Transverse colon (tissue), 4 donors: ENCODE results near the gene THSD4.

ENCODE experiments used
- POLR2AphosphoS5 ChIP-seq, 3 donors: sonication (generic); formaldehyde crosslinking; IDR thresholded peaks; one replicate each; pipeline ENCODE4 v1.6.1; 2016; ENCODE audit warnings: antibody characterized with exemption in 3 of 3
- TF ChIP-seq, protein P1 (sequence below), 5 experiments: fragments of 200-600 bp in 3 of 5; fragments of 450-650 bp in 2 of 5; sonication (generic) in 3 of 5; IDR thresholded peaks; 1 replicate in 2 of 5; 2 replicates in 3 of 5; pipeline ENCODE4 v1.5.1; 2016 to 2017; ENCODE audit warnings: antibody characterized with exemption in 5 of 5, inconsistent platforms in 3 of 5, mild to moderate bottlenecking in 2 of 5, moderate library complexity in 1 of 5

DNA sequence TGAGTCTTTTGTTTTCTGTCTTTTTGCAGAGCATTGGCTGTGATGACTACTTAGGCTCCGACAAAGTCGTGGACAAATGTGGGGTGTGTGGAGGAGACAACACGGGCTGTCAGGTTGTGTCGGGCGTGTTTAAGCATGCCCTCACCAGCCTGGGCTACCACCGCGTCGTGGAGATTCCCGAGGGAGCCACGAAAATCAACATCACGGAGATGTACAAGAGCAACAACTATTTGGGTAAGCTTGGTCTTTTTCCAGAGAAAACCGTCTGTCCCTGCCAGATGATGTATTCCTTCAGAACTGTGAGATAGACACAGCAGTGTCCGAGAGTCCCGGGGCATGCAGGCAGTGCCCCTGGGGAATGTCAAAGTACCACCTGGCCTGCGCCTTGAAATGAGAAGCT lies 545.2 kb downstream of the THSD4 start:
- TF ChIP-seq, protein P1, sequence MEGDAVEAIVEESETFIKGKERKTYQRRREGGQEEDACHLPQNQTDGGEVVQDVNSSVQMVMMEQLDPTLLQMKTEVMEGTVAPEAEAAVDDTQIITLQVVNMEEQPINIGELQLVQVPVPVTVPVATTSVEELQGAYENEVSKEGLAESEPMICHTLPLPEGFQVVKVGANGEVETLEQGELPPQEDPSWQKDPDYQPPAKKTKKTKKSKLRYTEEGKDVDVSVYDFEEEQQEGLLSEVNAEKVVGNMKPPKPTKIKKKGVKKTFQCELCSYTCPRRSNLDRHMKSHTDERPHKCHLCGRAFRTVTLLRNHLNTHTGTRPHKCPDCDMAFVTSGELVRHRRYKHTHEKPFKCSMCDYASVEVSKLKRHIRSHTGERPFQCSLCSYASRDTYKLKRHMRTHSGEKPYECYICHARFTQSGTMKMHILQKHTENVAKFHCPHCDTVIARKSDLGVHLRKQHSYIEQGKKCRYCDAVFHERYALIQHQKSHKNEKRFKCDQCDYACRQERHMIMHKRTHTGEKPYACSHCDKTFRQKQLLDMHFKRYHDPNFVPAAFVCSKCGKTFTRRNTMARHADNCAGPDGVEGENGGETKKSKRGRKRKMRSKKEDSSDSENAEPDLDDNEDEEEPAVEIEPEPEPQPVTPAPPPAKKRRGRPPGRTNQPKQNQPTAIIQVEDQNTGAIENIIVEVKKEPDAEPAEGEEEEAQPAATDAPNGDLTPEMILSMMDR (IDR thresholded peaks at IDR 0.05): no peak
- TF ChIP-seq POLR2AphosphoS5 (IDR thresholded peaks at IDR 0.05): no peak
